H1 (cell line): ENCODE measurements around the gene EPS8L1. TPM values are rescaled to one million over a fixed set of nuclear protein-coding genes. Genes with fewer than 3 reads are reported as not detected.
"Not testable (repeated sequence)": the region's sequence is repeated elsewhere in the genome, so short reads cannot be mapped to it uniquely, and the experiment has no call there.

ENCODE experiments used
- CTCF ChIA-PET: fragments of 300-600 bp; sonication (Branson Sonifier 250); formaldehyde crosslinking; loops from one replicate; lab custom pipeline; 2021; ENCODE audit not compliant: partially characterized antibody; lab: Charles Lee
- POLR2A ChIA-PET: fragments of 300-600 bp; sonication (Branson Sonifier 250); formaldehyde crosslinking; loops from one replicate; lab custom pipeline; 2021; ENCODE audit warnings: inconsistent platforms; ENCODE audit not compliant: partially characterized antibody; lab: Charles Lee
- DNase-seq, 2 experiments: peaks; one replicate each; pipeline versions ENCODE4 v3.0.0 to v3.0.0-alpha.2; 2010 to 2022; ENCODE audit warnings: low spot score in 2 of 2, low read depth in 1 of 2, mixed read lengths in 1 of 2
- FAIRE-seq: peaks from 2 replicates; lab custom pipeline; 2011; peaks lifted over from hg19 to GRCh38; lab: Jason Lieb, UNC
- H2AFZ ChIP-seq: 2 replicates; pipeline ENCODE4 v1.8.1; 2012; ENCODE audit warnings: low read length, inconsistent platforms
- H2AK5ac ChIP-seq: 2 replicates; pipeline ENCODE4 v1.6.1; 2013; ENCODE audit warnings: low read depth, low read length
- H2BK120ac ChIP-seq: replicated peaks from 2 replicates; pipeline ENCODE3; 2013; ENCODE audit warnings: low read depth, low read length, inconsistent platforms
- H2BK12ac ChIP-seq: 2 replicates; pipeline ENCODE4 v1.6.1; 2013; ENCODE audit warnings: low read depth, low read length
- H2BK15ac ChIP-seq: 2 replicates; pipeline ENCODE4 v1.6.1; 2013; ENCODE audit warnings: low read length
- H2BK20ac ChIP-seq: 2 replicates; pipeline ENCODE4 v1.6.1; 2013; ENCODE audit warnings: low read length
- H2BK5ac ChIP-seq: 2 replicates; pipeline ENCODE4 v1.6.1; 2013; ENCODE audit warnings: low read depth, low read length
- H3K14ac ChIP-seq: 2 replicates; pipeline ENCODE4 v1.6.1; 2013; ENCODE audit warnings: inconsistent platforms; ENCODE audit not compliant: insufficient read length
- H3K18ac ChIP-seq: 2 replicates; pipeline ENCODE4 v1.6.1; 2013; ENCODE audit warnings: low read length; ENCODE audit errors: extremely low read depth
- H3K23ac ChIP-seq: 2 replicates; pipeline ENCODE4 v1.6.1; 2013; ENCODE audit warnings: inconsistent platforms; ENCODE audit not compliant: insufficient read length
- H3K23me2 ChIP-seq: 2 replicates; pipeline ENCODE4 v1.6.1; 2013; ENCODE audit warnings: low read depth, low read length
- H3K27ac ChIP-seq: 2 replicates; pipeline ENCODE4 v1.6.1; 2011; ENCODE audit warnings: low read depth, low read length, inconsistent platforms
- H3K27me3 ChIP-seq, 4 experiments: replicated peaks in 1 of 4; 1 replicate in 1 of 4; 2 replicates in 3 of 4; pipeline versions ENCODE4 v1.6.1 to v1.8.1; 2011 to 2013; ENCODE audit warnings: low read length in 3 of 4, mild to moderate bottlenecking in 3 of 4, inconsistent platforms in 2 of 4, mixed read lengths in 2 of 4, moderate library complexity in 1 of 4; ENCODE audit not compliant: control insufficient read depth in 3 of 4, insufficient read depth in 3 of 4; ENCODE audit errors: extremely low read depth in 1 of 4
- H3K36me3 ChIP-seq, 4 experiments: 2 replicates each; pipeline versions ENCODE4 v1.6.1 to v1.8.1; 2011 to 2013; ENCODE audit warnings: mild to moderate bottlenecking in 4 of 4, low read length in 3 of 4, moderate library complexity in 2 of 4, control low read depth in 1 of 4, inconsistent platforms in 1 of 4; ENCODE audit not compliant: insufficient read depth in 4 of 4, control insufficient read depth in 2 of 4
- H3K4ac ChIP-seq: replicated peaks from 2 replicates; pipeline ENCODE3; 2013; ENCODE audit warnings: low read length, low read depth, mixed read lengths, inconsistent platforms; ENCODE audit not compliant: insufficient read length
- H3K4me1 ChIP-seq, 4 experiments: replicated peaks in 1 of 4; 1 replicate in 1 of 4; 2 replicates in 3 of 4; pipeline versions ENCODE4 v1.6.1 to v1.8.1; 2011 to 2013; ENCODE audit warnings: low read length in 3 of 4, inconsistent platforms in 2 of 4, mixed read lengths in 1 of 4; ENCODE audit not compliant: insufficient read depth in 4 of 4, control insufficient read depth in 3 of 4
- H3K4me2 ChIP-seq, 2 experiments: 2 replicates each; pipeline versions ENCODE4 v1.6.1 to v1.8.1; 2011 to 2013; ENCODE audit warnings: low read depth in 2 of 2, low read length in 2 of 2, control low read depth in 1 of 2, inconsistent platforms in 1 of 2, mild to moderate bottlenecking in 1 of 2; ENCODE audit not compliant: insufficient read depth in 1 of 2
- H3K4me3 ChIP-seq, 4 experiments: fragments of 200-600, 300-600 bp in 1 of 4; sonication (generic), shearing (Covaris generic), sonication (Bioruptor Twin) in 1 of 4; 2 replicates each; pipeline versions ENCODE4 v1.5.1 to v1.8.1; 2011 to 2016; ENCODE audit warnings: low read length in 4 of 4, low read depth in 3 of 4, control low read depth in 2 of 4, inconsistent platforms in 2 of 4, mild to moderate bottlenecking in 2 of 4, mixed read lengths in 1 of 4, moderate library complexity in 1 of 4; ENCODE audit not compliant: insufficient read depth in 2 of 4; ENCODE audit errors: extremely low read depth in 1 of 4
- H3K56ac ChIP-seq: replicated peaks from 2 replicates; pipeline ENCODE3; 2013; ENCODE audit warnings: low read depth, mild to moderate bottlenecking, mixed read lengths, low read length, inconsistent platforms; ENCODE audit not compliant: insufficient read length
- H3K79me1 ChIP-seq: 2 replicates; pipeline ENCODE4 v1.6.1; 2013; ENCODE audit warnings: low read depth, low read length, control low read depth
- H3K79me2 ChIP-seq, 2 experiments: 2 replicates each; pipeline versions ENCODE4 v1.6.1 to v1.8.1; 2012 to 2013; ENCODE audit warnings: low read length in 2 of 2, mild to moderate bottlenecking in 2 of 2, inconsistent platforms in 1 of 2; ENCODE audit not compliant: insufficient read depth in 2 of 2, control insufficient read depth in 1 of 2
- H3K9ac ChIP-seq, 4 experiments: replicated peaks in 1 of 4; 1 replicate in 1 of 4; 2 replicates in 3 of 4; pipeline versions ENCODE4 v1.6.1 to v1.8.1; 2011 to 2013; ENCODE audit warnings: low read depth in 3 of 4, low read length in 3 of 4, control low read depth in 2 of 4, mild to moderate bottlenecking in 2 of 4, moderate library complexity in 2 of 4, inconsistent platforms in 1 of 4; ENCODE audit errors: extremely low read depth in 1 of 4
- H3K9me3 ChIP-seq, 2 experiments: 2 replicates each; pipeline versions ENCODE4 v1.6.1 to v1.8.1; 2012 to 2013; ENCODE audit warnings: mild to moderate bottlenecking in 2 of 2, moderate library complexity in 2 of 2, control low read depth in 1 of 2, inconsistent platforms in 1 of 2, low read depth in 1 of 2, low read length in 1 of 2, mixed read lengths in 1 of 2; ENCODE audit not compliant: insufficient read depth in 2 of 2
- H4K20me1 ChIP-seq, 2 experiments: replicated peaks in 1 of 2; 2 replicates each; pipeline versions ENCODE3 to v1.8.1; 2011 to 2013; ENCODE audit warnings: inconsistent platforms in 2 of 2, low read length in 2 of 2, mild to moderate bottlenecking in 1 of 2; ENCODE audit not compliant: insufficient read depth in 2 of 2, control insufficient read depth in 1 of 2
- H4K5ac ChIP-seq: 2 replicates; pipeline ENCODE4 v1.6.1; 2013; ENCODE audit warnings: low read length, low read depth, mixed read lengths, inconsistent platforms; ENCODE audit not compliant: insufficient read length
- H4K8ac ChIP-seq: 2 replicates; pipeline ENCODE4 v1.8.0; 2013; ENCODE audit warnings: mild to moderate bottlenecking, moderate library complexity, low read length, inconsistent platforms; ENCODE audit not compliant: insufficient read depth; ENCODE audit errors: extremely low read depth
- H4K91ac ChIP-seq: replicated peaks from 2 replicates; pipeline ENCODE3; 2013; ENCODE audit warnings: low read length, mixed read lengths, inconsistent platforms; ENCODE audit not compliant: insufficient read length
- WGBS, 2 experiments: shearing (Covaris generic) in 1 of 2; methylation state at CpG; one replicate each; pipeline versions ENCODE4 v1.1.6 to v1.1.7; 2013 to 2015; ENCODE audit warnings: low lambda C conversion rate in 2 of 2, mixed read lengths in 2 of 2, inconsistent platforms in 1 of 2, low coverage in 1 of 2, missing lambda C conversion rate in 1 of 2; ENCODE audit not compliant: insufficient replicate concordance in 2 of 2, insufficient coverage in 1 of 2, insufficient read length in 1 of 2; ENCODE audit errors: extremely low coverage in 1 of 2, missing lambda C conversion rate in 1 of 2; 5-methylcytosine and 5-hydroxymethylcytosine counted together
- polyA plus RNA-seq, 7 experiments: library from polyadenylated mRNA; depleted of rRNA in 3 of 7; stranded (reverse) in 5 of 7; unstranded in 2 of 7; fragments of >200 nt in 5 of 7; fragments of 200-250 nt in 2 of 7; gene quantifications; 1 replicate in 5 of 7; 2 replicates in 1 of 7; 4 replicates in 1 of 7; pipeline versions ENCODE4 v1.2.1 to v1.2.3, GENCODE V29; 2011 to 2013; ENCODE audit warnings: missing spikeins in 2 of 7, mixed read lengths in 2 of 7
- total RNA-seq: library from RNA; stranded (reverse); fragmentation: NEBNext Ultra II Directional; extraction: Animal tissue kit (Norgen Biotek cat#: 25700); gene quantifications from 2 replicates; pipeline ENCODE4 v1.2.1, GENCODE V29; 2021

EPS8L1 gene
- total and polyA plus RNA-seq, 2 of the 8 experiments (the other 6 are each of a cell fraction or from before 2014, with no cell fraction given): 19.8 to 30.2 TPM

- not testable (repeated sequence) for H3K4me1 ChIP-seq, H3K56ac ChIP-seq, H4K8ac ChIP-seq, H3K9me3 ChIP-seq, H3K27me3 ChIP-seq, H3K23me2 ChIP-seq, H3K4ac ChIP-seq, H3K79me1 ChIP-seq, H2BK15ac ChIP-seq, H3K27ac ChIP-seq, H2BK5ac ChIP-seq, H2BK20ac ChIP-seq, H2BK120ac ChIP-seq, H2AK5ac ChIP-seq, DNase-seq, H3K4me2 ChIP-seq, H4K20me1 ChIP-seq, FAIRE-seq, H4K5ac ChIP-seq, H3K23ac ChIP-seq, H3K79me2 ChIP-seq, H3K18ac ChIP-seq, H3K9ac ChIP-seq, H4K91ac ChIP-seq, H2AFZ ChIP-seq, H3K4me3 ChIP-seq, H3K14ac ChIP-seq, H2BK12ac ChIP-seq
- POLR2A ChIA-PET: interaction anchor here (0.8 to 1.5 kb wide), 3 partner anchors 9 to 146 kb away, joined by 3 to 6 read pairs (median 3); no protein-coding TSS in a partner anchor
- 87% methylated on average over 6 of the region's 6 CpGs; no CpG with 5 or more reads in 1 of the 2 experiments for WGBS, 2 experiments
- peaks cover 0 to 11% (median 2%) of the 10 kb centered on the region in 4 experiments; a peak in 5 of 8 replicates for H3K36me3 ChIP-seq
- CTCF ChIA-PET: interaction anchor here (1.0 to 2.1 kb wide), 2 partner anchors 9 to 14 kb away, joined by 3 to 7 read pairs; no protein-coding TSS in a partner anchor
Observed at GRCh38 chr19:55037603-55038002, 38.1 kb upstream of the EPS8L1 start.

GRCh38 chr19:55040654-55041053 is 35.0 kb upstream of the EPS8L1 start:
- FAIRE-seq, H3K27ac ChIP-seq, CTCF ChIA-PET, H3K14ac ChIP-seq, H4K20me1 ChIP-seq, H3K23ac ChIP-seq, H4K91ac ChIP-seq, H2BK120ac ChIP-seq, H2AFZ ChIP-seq, DNase-seq, H3K4ac ChIP-seq, H4K8ac ChIP-seq, H3K27me3 ChIP-seq, H2BK20ac ChIP-seq, H3K23me2 ChIP-seq, H3K56ac ChIP-seq, H3K9me3 ChIP-seq, H3K79me1 ChIP-seq, H2AK5ac ChIP-seq, H3K4me2 ChIP-seq, H3K4me3 ChIP-seq, H2BK15ac ChIP-seq, H3K18ac ChIP-seq, H3K79me2 ChIP-seq, H4K5ac ChIP-seq, H3K9ac ChIP-seq, H3K4me1 ChIP-seq, H2BK12ac ChIP-seq, H2BK5ac ChIP-seq: not testable (repeated sequence)
- WGBS, 2 experiments: 80% methylated on average over 12 of the region's 12 CpGs; no CpG with 5 or more reads in 1 of the 2 experiments
- H3K36me3 ChIP-seq: peaks cover 4 to 30% (median 14%) of the 10 kb centered on the region in 4 experiments
- POLR2A ChIA-PET: interaction anchor here (1.0 kb wide), 1 partner anchor 156 kb away, joined by 3 read pairs; no protein-coding TSS in a partner anchor
